ENCODE data around the gene GFRA1.

GRCh38 chr10:116150606-116151005, 122.4 kb downstream of the GFRA1 start:
- no peak for TF ChIP-seq CTCF (IDR thresholded peaks at IDR 0.05)
- no peak for TF ChIP-seq POLR2AphosphoS5 (IDR thresholded peaks at IDR 0.05)
- TF ChIP-seq POLR2A (IDR thresholded peaks at IDR 0.05) = no peak
- no peak for TF ChIP-seq EP300 (IDR thresholded peaks at IDR 0.05)
